NK-92 (cell line): ENCODE results near the gene KNDC1.

Experiments
- DNase-seq: peaks from one replicate; lab custom pipeline; 2025; ENCODE audit not compliant: unreplicated experiment; lab: John Stamatoyannopoulos, UW

KNDC1 gene

DNA sequence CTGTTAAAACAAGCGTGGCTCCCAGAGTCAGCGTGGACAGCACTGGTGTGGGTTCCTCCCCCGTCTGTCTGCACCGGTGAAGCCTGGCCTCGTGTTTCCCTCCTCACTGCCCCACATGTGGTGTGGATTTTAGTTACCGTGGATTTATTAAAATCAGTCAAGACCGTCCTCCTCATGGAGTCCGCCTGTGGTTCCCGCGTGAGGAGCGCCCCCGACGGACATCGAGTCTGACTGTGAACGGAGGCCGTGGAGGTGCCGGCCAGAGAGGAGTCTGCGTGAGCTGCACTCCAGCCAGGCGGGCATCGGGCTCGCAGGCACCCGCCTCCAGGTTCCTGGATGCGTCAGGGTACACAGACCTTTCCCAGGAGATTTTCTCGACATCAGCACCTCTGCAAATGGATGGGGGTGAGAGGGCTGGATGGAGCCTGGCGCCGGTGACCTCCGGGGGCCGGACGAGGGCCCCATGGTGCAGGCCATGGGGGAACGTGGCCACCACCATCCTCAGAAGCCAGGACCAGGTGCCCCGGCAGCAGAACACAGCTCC, 43.7 kb downstream of the KNDC1 start:
- no peak for DNase-seq

DNA sequence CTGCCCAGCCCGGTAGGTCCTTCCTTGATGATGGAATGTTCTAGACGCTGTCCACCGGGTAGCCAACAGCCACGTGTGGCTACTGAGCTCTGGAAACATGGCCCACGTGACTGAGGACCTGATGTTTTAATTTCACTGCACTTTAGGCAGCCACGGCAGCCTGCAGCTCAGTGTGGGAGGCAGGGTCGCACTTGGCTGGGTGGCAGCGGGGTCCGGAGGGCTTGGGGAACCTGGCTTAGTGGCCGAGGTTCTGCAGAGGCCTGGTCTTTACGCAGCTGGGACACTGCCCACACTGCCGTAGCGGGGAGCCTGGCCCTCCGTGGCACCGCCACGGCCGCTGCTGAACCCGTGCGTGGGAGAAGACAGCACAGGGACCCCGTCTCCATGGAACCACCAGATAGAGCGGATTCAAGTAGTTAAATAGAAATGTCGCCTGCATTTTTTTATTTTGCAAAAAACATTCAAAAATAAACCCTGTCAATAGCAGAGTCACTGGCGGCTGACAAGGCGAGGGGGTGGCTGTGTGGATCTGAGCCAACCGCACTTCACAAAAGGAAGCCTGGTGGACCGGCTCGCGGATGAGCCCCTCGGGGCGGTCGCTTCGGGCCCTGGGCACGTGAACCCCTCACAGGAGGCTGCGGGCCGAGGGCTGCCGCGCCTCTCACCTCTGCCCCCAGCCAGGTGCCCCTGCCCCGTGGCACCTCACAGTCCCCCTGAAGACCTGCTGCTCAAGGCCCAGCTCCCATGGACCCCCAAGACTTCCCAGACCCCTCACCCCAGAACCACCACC, 44.4 kb downstream of the KNDC1 start:
- DNase-seq: no peak

DNA sequence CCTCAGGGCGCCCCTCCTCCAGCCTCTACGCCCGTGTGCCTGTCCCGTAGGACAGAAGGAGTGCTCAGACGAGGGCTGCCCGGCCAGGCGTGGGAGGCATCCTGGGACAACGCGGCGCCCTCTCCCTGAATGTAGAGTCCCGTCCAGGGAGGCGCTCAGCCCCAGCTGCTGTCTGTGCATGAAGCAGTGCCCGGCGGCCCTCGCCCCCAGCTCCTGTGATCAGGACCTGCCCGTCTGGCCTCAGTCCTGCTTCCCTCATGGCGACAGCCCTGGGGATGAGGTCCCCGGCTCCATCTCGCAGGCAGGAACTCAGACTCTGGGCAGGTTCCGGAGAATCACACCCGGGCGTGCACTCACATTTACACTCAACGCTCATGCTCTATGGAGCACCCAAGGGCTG, 45.1 kb downstream of the KNDC1 start:
- no peak for DNase-seq

DNA sequence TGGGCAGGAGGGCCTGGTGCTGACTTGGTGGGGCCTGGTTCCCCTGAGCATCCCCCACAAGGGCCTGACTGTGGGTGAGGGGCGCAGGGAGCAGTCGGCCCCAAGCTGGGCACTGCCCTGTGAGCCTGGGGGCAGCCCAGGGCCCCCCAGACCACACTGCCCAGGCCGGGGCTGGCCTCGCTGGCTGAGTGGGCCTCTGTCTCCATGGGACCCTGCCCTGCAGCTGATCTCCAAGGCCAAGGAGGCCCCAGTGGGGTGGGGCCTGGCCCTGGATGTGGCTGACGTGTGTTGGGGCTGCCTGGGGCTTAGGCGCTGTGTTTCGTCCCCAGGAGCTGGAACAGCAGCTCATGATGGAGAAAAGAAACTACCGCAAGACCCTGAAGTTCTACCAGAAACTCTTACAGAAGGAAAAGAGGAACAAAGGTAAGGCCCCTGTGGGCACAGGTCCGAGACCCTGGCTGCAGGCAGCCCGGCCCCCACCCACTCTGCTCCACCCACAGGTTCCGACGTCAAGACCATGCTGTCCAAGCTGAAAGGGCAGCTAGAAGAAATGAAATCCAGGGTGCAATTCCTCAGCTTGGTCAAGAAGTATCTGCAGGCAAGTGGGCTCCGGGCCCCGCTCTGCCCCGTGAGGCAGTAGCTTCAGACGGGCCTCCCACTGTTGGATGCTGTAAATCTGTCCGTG, 46.5 kb downstream of the KNDC1 start:
- no peak for DNase-seq

DNA sequence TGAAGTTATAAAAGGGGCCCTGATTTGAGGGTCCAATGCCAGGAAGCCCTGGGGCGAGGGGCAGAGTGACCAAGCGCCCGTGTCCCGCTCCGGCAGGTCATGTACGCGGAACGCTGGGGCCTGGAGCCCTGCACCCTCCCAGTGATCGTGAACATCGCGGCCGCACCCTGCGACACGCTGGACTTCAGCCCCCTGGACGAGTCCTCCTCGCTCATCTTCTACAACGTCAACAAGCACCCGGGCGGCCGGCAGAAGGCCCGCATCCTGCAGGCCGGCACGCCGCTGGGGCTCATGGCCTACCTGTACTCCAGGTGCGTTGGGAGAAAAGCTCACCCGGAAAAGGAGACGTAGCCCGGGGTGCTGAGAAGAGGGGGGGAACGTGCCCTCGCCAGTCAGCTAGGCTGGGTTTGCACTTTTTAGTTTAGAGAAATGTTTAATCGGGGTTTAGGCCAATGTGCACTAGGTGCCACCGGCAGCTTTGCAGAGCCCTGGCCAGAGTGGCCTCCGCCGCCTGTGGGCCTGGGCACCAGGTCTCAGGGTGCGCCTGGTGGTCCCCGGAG, 47.1 kb downstream of the KNDC1 start:
- DNase-seq: no peak

DNA sequence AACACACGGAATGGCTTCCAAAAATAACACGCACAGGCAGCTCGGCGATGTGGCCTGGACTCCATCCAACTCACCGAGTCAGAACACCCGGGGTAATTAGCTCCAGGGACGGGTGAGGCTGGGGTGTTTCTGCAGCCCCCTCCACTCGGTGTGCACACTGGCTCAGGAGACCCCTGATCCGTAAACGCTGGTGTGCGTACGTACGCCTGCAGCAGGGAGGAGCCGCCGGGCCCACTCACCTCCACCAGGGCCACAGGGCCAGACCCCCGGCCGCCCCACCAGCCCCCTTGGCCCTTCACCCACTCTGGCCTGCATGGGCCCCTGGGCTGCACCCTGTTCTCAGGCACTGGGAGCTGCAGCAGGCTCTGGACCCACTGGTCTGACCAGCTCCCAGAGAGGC, 47.6 kb downstream of the KNDC1 start:
- DNase-seq: no peak

DNA sequence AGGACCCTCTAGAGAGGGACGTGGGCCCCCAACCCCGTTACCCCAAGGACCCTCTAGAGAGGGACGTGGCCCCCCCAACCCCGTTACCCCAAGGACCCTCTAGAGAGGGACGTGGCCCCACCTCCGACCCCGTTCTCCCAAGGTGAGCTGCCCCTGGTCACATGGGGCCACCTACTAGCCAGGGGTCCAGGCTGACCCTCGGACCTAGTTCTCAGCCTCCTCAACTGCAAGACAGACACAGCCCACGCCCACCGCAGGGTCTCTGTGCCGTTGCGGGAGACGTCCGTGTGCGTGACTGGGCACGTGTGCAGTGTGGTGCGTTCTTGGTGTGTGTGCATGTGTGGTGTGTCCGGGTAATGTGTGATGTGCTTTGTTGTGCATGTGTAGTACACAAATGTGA, 48.4 kb downstream of the KNDC1 start:
- DNase-seq: no peak

DNA sequence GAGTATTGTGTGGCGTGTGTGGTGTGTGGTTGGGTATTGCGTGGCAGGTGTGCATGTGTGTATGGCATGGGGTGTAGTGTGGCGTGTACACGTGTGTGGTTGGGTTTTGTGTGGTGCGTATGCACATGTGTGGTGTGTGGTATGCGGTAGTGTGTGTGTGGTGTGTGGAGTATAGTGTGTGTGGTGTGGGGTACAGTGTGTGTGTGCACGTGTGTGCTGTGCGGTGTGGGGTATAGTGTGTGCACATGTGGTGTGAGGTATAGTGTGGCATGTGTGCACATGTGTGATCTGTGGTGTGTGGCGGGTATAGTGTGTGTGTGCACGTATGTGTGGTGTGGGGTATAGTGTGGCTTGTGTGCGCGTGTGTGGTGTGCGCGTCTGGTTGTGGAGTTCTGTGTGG, 49.1 kb downstream of the KNDC1 start:
- DNase-seq: no peak

DNA sequence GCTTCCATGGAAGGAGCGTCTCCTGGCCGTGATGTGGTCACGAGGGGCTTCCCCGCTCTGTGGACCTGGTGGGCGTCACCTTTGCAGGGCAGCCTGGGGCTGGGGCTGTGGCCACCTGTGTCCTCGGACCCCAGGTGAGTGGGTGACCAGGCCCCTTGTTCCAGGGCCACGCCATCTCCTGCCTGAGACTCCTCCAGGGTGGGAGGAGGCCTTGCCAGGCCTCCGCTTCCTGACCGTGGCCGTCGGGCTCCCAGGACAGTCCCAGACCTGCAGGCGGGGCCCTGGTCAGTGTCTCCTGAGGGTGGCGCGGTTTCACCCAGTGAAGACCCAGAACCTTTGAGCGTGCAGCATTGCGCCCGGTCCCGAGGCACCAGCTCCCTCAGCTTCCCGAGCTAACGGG, 49.6 kb downstream of the KNDC1 start:
- no peak for DNase-seq

DNA sequence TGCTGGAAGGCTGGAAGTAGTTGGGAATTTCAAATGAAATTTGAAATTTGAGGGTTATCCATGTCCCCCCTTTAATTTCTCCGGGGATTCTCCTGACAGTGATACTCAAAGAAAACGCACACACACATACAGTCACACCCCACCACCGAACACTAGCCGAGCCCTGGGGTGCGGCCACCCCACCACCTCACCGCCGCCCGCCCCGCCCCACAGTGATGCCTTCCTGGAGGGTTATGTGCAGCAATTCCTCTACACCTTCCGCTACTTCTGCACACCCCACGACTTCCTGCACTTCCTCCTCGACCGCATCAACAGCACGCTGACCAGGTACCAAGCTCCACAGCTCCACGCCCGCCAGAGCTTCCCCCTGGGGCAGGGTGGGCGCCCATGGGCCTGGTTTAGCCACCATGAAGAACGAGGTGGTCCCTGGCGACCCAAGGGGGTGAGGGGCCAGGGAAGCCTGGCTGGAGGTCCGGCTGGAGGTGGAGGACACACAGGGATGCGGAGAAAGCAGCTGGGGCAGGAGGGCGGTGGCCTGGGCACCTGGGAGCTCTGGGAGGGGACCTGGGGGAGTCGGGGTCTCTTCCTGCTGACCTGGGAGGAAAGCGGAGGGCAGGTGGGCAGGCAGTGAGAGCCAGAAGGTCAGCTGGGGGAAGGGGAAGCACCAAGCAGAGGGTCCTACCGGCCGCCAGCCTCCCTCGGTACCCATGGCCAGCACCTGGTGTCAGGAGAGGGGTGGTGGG, 50.5 kb downstream of the KNDC1 start:
- DNase-seq: no peak

DNA sequence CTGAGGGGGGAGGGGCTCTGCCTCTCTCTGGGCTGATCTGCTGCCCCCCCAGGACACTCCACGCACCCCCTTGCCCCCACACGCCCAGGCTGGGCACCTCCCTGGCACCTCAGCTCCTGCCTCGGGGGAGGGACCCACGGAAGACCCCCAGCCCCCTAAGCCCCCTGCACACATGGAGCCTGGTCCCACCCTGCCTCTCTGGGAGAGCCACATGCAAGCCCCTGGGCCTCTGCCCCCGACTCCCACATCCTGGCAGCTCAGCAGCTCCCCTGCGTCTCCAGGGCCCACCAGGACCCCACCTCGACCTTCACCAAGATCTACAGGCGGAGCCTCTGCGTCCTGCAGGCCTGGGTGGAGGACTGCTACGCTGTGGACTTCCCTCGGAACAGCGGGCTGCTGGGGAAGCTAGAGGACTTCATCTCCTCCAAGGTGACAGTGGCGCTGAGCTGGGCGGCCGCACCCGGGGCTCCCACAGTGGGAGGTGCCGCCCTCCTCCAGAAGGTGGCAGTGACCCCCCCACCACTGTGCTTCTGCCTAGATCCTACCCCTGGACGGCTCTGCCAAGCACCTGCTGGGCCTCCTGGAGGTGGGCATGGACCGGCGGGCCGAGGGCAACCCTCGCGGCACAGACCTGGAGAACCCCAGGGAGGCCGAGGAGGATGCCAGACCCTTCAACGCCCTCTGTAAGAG, 51.3 kb downstream of the KNDC1 start:
- DNase-seq: no peak

DNA sequence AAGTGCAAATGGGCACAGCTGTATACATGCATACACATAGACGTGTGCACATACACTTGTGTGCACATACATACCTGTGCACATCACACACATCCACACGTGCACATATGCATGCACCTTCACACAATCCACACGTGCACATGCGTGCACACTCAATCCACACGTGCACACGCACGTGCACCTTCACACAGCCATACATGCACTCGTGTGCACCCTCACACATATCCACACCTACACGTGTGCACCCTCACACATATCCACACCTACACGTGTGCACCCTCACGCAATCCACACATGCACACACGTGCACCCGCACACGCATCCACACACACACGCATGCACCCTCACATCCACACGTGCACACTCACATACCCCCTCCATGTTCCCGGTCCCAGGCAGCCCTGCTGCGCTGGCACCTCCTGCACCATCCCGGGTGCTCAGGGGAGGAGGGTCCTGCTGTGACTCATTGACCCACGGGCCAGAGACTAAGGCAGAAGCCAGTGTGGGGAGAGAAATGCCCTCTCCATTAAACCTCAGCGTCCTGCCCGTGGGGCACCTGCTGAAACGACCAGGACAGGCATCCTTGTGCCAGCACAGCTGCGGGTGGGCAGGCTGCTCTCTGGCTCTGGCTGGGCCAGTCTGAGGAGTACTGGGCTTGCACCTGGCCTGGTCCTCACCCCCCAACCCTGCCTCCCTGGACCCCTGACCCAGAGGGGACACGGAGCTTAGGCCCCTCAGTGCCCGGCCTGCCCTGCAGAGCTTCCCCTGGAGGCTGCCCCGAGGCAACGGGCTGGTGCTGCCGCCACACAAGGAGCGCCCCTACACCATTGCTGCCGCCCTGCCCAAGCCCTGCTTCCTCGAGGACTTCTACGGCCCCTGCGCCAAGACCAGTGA, 52.2 kb downstream of the KNDC1 start:
- DNase-seq: no peak

DNA sequence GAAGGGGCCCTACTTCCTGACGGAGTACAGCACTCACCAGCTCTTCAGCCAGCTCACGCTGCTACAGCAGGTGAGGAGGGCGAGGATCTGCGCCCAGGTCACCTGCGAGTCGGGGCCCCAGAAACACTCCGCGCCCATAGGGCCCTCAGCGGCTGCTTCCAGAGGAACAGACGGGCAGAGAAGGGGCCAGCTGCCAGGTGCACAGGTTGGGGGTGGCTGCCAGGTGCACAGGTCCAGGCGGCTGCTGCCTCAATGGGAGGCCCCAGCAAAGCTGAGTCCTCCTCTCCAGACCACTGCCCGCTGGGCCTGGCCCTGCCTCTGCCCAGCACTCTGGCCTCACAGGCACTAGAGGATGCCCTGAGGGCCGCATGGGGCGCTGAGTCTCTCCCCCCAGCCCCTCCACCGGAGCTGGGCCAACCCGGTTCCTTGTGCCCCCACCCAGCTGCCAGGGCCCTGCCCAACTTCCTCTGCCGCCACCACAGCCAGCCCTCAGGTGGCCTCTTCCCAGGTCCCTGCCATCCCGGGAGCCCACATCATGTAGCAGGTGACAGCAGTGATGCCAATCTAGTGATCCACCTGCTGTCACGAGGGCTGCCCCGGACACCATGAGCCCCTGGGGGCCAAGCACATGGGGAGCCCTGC, 53.0 kb downstream of the KNDC1 start:
- DNase-seq: no peak

DNA sequence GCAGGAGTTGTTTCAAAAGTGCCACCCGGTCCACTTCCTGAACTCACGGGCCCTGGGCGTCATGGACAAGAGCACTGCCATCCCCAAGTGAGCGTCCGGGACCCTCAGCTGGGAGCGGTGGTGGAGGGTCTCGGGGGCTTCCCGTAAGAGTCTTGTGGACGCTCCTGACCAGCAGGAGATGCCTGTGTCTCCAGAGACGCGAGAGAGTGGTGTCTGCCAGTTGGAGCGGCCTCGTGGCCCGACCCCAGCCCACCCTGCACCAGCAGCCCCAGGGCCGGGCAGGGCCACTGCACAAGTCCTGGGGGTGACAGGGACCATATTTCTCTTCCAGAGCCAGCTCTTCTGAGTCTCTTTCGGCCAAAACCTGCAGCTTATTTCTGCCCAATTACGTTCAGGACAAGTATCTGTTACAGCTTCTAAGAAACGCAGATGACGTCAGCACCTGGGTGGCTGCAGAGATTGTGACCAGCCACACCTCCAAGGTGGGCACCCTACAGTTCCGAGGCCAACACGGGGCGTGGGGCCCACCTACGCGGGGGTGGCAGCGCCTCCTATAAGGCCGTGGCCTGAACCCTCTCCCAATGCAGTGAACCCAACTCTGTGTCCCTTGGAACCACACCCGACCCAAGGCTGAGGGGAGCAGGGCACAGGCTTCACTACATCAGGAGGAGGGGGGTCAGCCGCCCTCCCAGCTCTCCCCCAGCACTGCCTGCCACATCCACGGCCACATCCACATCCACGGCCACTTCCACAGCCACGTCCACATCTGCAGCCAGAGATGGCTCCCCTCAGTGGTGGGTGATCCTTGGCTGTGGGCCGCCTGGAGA, 53.8 kb downstream of the KNDC1 start:
- DNase-seq: no peak

DNA sequence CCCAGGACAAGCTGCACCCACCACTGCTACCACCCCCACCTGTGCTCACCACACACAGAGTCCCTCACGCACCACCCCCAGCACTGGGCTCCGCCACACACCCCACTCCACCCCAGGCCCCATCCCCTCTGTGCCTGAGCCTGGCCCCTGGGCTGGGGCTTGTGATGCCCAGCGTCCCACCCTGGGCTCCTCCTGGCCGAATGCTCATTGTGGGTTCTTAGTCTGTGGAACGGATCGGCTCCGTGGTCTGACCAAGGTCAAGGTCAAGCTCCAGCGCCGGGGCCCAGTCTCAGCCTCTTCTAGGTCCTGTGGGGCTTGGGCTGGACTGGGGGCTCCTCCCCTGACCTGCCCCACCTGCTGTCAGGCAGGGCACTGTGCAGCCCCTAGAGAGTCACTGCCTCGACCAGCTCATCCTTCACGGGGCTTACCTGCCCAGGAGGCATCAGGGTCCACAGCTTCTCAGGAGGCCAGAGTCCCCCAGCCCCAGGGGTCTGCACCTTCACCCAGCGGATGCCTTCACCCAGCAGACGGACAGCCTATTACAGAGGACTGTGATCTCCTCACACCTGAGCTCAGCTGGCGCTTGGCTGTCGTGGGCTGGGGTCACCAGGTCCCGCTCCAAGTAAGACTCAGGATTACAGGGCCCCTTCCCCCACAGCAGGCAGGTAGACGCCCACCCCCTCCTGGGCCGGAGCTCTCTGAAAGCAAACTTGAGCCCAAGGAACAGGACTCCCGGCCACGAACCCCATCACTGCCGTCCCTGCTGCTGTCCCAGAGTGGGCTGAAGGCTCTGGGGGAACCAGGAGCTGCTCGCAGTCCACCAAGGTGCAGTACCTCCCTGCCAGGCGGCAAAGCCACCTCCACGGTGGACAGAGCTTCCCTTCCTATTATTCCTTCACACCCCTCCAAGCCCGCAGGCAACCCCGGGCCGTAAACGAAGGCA, 54.7 kb downstream of the KNDC1 start:
- DNase-seq: no peak

DNA sequence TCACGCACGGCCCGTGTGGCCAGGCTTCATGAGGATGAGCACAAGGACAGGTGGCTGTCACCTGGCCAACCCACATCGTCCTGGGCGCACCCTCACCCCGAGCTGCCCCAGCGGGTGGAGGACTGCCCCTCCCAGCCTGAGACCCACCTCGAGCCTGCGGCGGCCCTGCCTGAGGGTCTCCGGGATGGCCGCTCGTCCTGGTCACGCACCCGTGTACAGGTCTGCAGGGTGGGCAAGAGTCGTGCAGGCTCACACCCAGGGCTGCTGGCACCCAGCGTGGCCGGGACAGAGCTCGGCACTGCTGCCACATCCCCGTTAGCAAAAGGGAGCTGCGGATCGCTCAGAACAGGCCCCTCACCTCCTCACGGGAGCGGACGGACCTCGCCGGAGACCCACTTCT, 55.6 kb downstream of the KNDC1 start:
- DNase-seq: no peak

DNA sequence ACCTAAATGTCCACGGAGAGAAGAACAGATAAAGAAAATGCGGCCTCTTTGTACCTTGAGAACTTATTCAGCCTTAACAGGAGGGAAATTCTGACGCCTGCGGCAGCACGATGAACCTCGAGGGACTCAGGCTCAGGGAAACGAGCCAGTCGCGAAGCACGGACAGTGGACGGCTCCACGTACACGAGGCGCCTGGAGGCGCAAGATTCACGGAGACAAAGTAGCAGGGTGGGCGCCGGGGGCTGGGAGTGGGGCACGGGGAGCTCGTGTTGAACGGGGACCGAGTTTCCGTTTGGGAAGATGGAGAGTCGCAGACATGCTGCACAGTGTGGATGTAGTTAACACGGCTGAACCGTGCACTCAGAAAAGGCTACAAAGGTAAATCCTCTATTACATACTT, 56.8 kb downstream of the KNDC1 start:
- no peak for DNase-seq
